SW480 (cell line): ENCODE data around the gene DIDO1.

Source experiments
- DNase-seq: peaks from one replicate; pipeline ENCODE4 v3.0.0-alpha.2; 2016; ENCODE audit warnings: low spot score

DIDO1 gene

GRCh38 chr20:62926229-62927127 is at the start of gene DIDO1:
TSS of gene DIDO1 (minus strand) at chr20:62926505.
- DNase-seq: peak; percentile 96

GRCh38 chr20:62975251-62975760 is 49.0 kb upstream of the DIDO1 start:
- no peak for DNase-seq

- DNase-seq: no peak
Measured at GRCh38 chr20:62972845-62973745, 46.8 kb upstream of the DIDO1 start.

- DNase-seq: peak; percentile 93
Measured at GRCh38 chr20:62971950-62972844, 45.9 kb upstream of the DIDO1 start.

GRCh38 chr20:62971211-62971949 is 45.1 kb upstream of the DIDO1 start:
- no peak for DNase-seq

- no peak for DNase-seq
Measured at GRCh38 chr20:62970307-62971210, 44.3 kb upstream of the DIDO1 start.

- no peak for DNase-seq
Measured at GRCh38 chr20:62969939-62970306, 43.6 kb upstream of the DIDO1 start.

- DNase-seq: no peak
Measured at GRCh38 chr20:62969179-62969760, 43.0 kb upstream of the DIDO1 start.

- no peak for DNase-seq
Measured at GRCh38 chr20:62968378-62969178, 42.3 kb upstream of the DIDO1 start.

GRCh38 chr20:62967628-62968351 is 41.5 kb upstream of the DIDO1 start:
- no peak for DNase-seq

GRCh38 chr20:62967149-62967501 is 40.8 kb upstream of the DIDO1 start:
- DNase-seq: no peak

GRCh38 chr20:62966212-62967148 is 40.2 kb upstream of the DIDO1 start:
- no peak for DNase-seq

- no peak for DNase-seq
Measured at GRCh38 chr20:62965363-62965771, 39.1 kb upstream of the DIDO1 start.

GRCh38 chr20:62964700-62965099 is 38.4 kb upstream of the DIDO1 start:
- no peak for DNase-seq

- no peak for DNase-seq
Measured at GRCh38 chr20:62963614-62964397, 37.5 kb upstream of the DIDO1 start.
